K562 (cell line): Measurements from ENCODE around the gene TMBIM4. TPM values are rescaled to one million over a fixed set of nuclear protein-coding genes. Genes with fewer than 3 reads are reported as not detected.

Experiments used
- CTBP1 ChIP-seq: fragments of 450-650 bp; IDR thresholded peaks from 2 replicates; pipeline ENCODE4 v1.6.1; 2016; ENCODE audit warnings: borderline replicate concordance
- CTCF ChIP-seq, 3 experiments: IDR thresholded peaks in 2 of 3; conservative IDR thresholded peaks in 1 of 3; 2 replicates each; pipeline ENCODE4 v1.5.1; 2011 to 2012; ENCODE audit warnings: low read length in 3 of 3, mild to moderate bottlenecking in 3 of 3, control low read depth in 2 of 3, improper control_type of control experiment in 1 of 3, inconsistent platforms in 1 of 3, low read depth in 1 of 3, mixed read lengths in 1 of 3, moderate library complexity in 1 of 3; ENCODE audit not compliant: insufficient read depth in 2 of 3
- MNT ChIP-seq, 2 experiments: fragments of 450-650 bp; conservative IDR thresholded peaks; 2 replicates each; pipeline ENCODE4 v1.6.1; 2017; ENCODE audit warnings: mild to moderate bottlenecking in 2 of 2, moderate library complexity in 2 of 2
- RAD21 ChIP-seq, 2 experiments: fragments of 250-450 bp in 1 of 2; fragments of 450-650 bp in 1 of 2; sonication (Bioruptor Pico) in 1 of 2; formaldehyde crosslinking in 1 of 2; IDR thresholded peaks in 1 of 2; conservative IDR thresholded peaks in 1 of 2; 2 replicates each; pipeline versions ENCODE4 v1.4.0 to v1.8.0; 2020 to 2022; ENCODE audit warnings: mild to moderate bottlenecking in 2 of 2, moderate library complexity in 1 of 2
- REST ChIP-seq, 2 experiments: fragments of 450-650 bp; formaldehyde crosslinking in 1 of 2; IDR thresholded peaks; 2 replicates each; pipeline versions ENCODE4 v1.4.0 to v1.6.1; 2014 to 2020; ENCODE audit warnings: mild to moderate bottlenecking in 2 of 2, borderline replicate concordance in 1 of 2, low read depth in 1 of 2
- SIN3B ChIP-seq: fragments of 450-650 bp; IDR thresholded peaks from 2 replicates; pipeline ENCODE4 v1.6.1; 2017; ENCODE audit warnings: low read depth, mild to moderate bottlenecking, moderate library complexity
- SMC3 ChIP-seq: conservative IDR thresholded peaks from 2 replicates; pipeline ENCODE4 v1.6.1; 2011; ENCODE audit warnings: low read depth, low read length, improper control_type of control experiment; ENCODE audit not compliant: insufficient read depth
- ZMIZ1 ChIP-seq, 2 experiments: fragments of 150-350 bp in 1 of 2; IDR thresholded peaks; 2 replicates each; pipeline ENCODE4 v1.6.1; 2012 to 2016; ENCODE audit warnings: low read depth in 2 of 2, low read length in 2 of 2, mild to moderate bottlenecking in 1 of 2, moderate library complexity in 1 of 2
- ZNF717 ChIP-seq: fragments of 250-450 bp; sonication (Bioruptor Pico); IDR thresholded peaks from 2 replicates; pipeline ENCODE4 v1.5.0; 2021
- polyA plus RNA-seq, 8 experiments: library from polyadenylated mRNA; depleted of rRNA in 4 of 8; stranded (reverse) in 5 of 8; unstranded in 3 of 8; fragments of >200 nt; fragmentation: Nextera tagmentation in 2 of 8; fragmentation: Illumina TruSeq in 1 of 8; extraction: Ambion mirVana in 2 of 8; extraction: Trizol in 1 of 8; gene quantifications; 2 replicates each; pipeline versions ENCODE4 v1.2.1 to v1.2.3, GENCODE V29; 2011 to 2014; ENCODE audit warnings: inconsistent platforms in 1 of 8, missing spikeins in 1 of 8
- total RNA-seq, 7 experiments: library from RNA; depleted of rRNA in 6 of 7; stranded (reverse); fragments of >200 nt in 6 of 7; fragmentation: Illumina TruSeq in 2 of 7; extraction: Trizol in 2 of 7; gene quantifications; 2 replicates each; pipeline versions ENCODE4 v1.2.1 to v1.2.3, GENCODE V29; 2011 to 2021; ENCODE audit warnings: low replicate concordance in 1 of 7

Gene TMBIM4
- total and polyA plus RNA-seq, 9 of the 15 experiments (the other 6 are each of a cell fraction or from before 2014, with no cell fraction given), result 18.6 to 272 (median 50.0) TPM

DNA sequence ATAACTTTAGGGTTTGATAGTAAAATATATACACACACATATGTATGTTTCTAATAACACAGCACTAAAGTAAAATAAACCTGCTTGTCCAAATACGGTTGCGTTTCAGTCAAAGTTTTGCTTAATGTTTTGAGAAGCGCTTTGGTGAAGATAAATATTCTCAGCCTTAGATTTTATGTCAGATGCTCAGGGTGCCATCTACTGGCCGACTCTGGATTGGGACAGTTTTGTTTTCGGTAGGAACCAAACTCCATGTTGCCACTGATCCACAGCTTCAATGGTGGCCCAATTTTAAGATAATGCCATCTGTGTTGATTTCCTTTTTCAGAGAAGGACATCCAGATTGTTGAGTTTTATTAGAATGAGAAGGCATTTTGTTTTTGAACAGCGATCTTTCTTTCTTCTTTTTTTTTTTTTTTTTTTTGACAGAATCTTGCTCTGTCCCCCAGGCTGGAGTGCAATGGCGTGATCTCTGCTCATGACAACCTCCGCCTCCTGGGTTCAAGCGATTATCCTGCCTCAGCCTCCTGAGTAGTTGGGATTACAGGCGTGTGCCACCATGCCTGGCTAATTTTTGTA, 82.3 kb downstream of the TMBIM4 start (continued):
- peak; percentile 64 to 76 (median 73) for TF ChIP-seq CTCF (IDR thresholded peaks at IDR 0.05 in 2 of 3, conservative IDR thresholded peaks at IDR 0.05 in 1 of 3; ENCODE audit: insufficient read depth in 2 of 3, low read depth in 1 of 3, low read length in 3 of 3)
- TF ChIP-seq RAD21 (CRISPR knock-in tag; conservative IDR thresholded peaks at IDR 0.05 in 1 of 2, IDR thresholded peaks at IDR 0.05 in 1 of 2), result peak; percentile 72 to 74
- no peak for TF ChIP-seq ZNF717 (CRISPR knock-in tag)
- peak; percentile 48; the same call in 1 of the 2 replicates for TF ChIP-seq REST (IDR thresholded peaks at IDR 0.05; ENCODE audit: borderline replicate concordance)
- no peak for TF ChIP-seq REST (CRISPR knock-in tag; IDR thresholded peaks at IDR 0.05; ENCODE audit: low read depth)
- TF ChIP-seq CTBP1, result no peak
- TF ChIP-seq SMC3, result peak; percentile 27; the same call in 1 of the 2 replicates
- TF ChIP-seq ZMIZ1 (IDR thresholded peaks at IDR 0.05; ENCODE audit: low read depth in 2 of 2, low read length in 2 of 2), result no peak
- no peak for TF ChIP-seq SIN3B
- TF ChIP-seq MNT (conservative IDR thresholded peaks at IDR 0.05), result no peak
